ENCODE data around the gene DMTF1.
"Not testable (repeated sequence)": the region's sequence is repeated elsewhere in the genome, so short reads cannot be mapped to it uniquely, and the experiment has no call there.

The DMTF1 gene

GRCh38 chr7:87152112-87152896 lies at the start of gene DMTF1:
Gene DMTF1, plus strand, starts transcription at chr7:87152453. Its CDS starts 12,489 bp downstream, at chr7:87164942.
- DNase-seq (ENCODE audit: low read depth in 2 of 2) = peak; percentile 76 to 82

GRCh38 chr7:87105401-87105800 lies 46.9 kb upstream of the DMTF1 start:
- DNase-seq (ENCODE audit: low read depth in 2 of 2) = no peak

- DNase-seq (ENCODE audit: low read depth in 2 of 2) = no peak
Measured at GRCh38 chr7:87106974-87107612, 45.2 kb upstream of the DMTF1 start.

- DNase-seq (ENCODE audit: low read depth in 2 of 2) = no peak
Measured at GRCh38 chr7:87107949-87108776, 44.1 kb upstream of the DMTF1 start.

- DNase-seq (ENCODE audit: low read depth in 2 of 2) = no peak
Measured at GRCh38 chr7:87110778-87111177, 41.5 kb upstream of the DMTF1 start.

GRCh38 chr7:87111877-87112276 lies 40.4 kb upstream of the DMTF1 start:
- DNase-seq (ENCODE audit: low read depth in 2 of 2) = no peak

GRCh38 chr7:87113077-87113476 lies 39.2 kb upstream of the DMTF1 start:
- DNase-seq (ENCODE audit: low read depth in 2 of 2) = no peak

- DNase-seq (ENCODE audit: low read depth in 2 of 2) = not testable (repeated sequence)
Measured at GRCh38 chr7:87113904-87114303, 38.3 kb upstream of the DMTF1 start.

- not testable (repeated sequence) for DNase-seq (ENCODE audit: low read depth in 2 of 2)
Measured at GRCh38 chr7:87115772-87116171, 36.5 kb upstream of the DMTF1 start.

- DNase-seq (ENCODE audit: low read depth in 2 of 2) = no peak
Measured at GRCh38 chr7:87116315-87116714, 35.9 kb upstream of the DMTF1 start.

- no peak for DNase-seq (ENCODE audit: low read depth in 2 of 2)
Measured at GRCh38 chr7:87119581-87119980, 32.7 kb upstream of the DMTF1 start.

- DNase-seq (ENCODE audit: low read depth in 2 of 2) = no peak
Measured at GRCh38 chr7:87123105-87123504, 29.1 kb upstream of the DMTF1 start.

- DNase-seq (ENCODE audit: low read depth in 2 of 2) = no peak
Measured at GRCh38 chr7:87127019-87127418, 25.2 kb upstream of the DMTF1 start.

- DNase-seq (ENCODE audit: low read depth in 2 of 2) = no peak
Measured at GRCh38 chr7:87128861-87129267, 23.4 kb upstream of the DMTF1 start.

- DNase-seq (ENCODE audit: low read depth in 2 of 2) = no peak
Measured at GRCh38 chr7:87129332-87129731, 22.9 kb upstream of the DMTF1 start.

- DNase-seq (ENCODE audit: low read depth in 2 of 2) = no peak
Measured at GRCh38 chr7:87129848-87130247, 22.4 kb upstream of the DMTF1 start.

- DNase-seq (ENCODE audit: low read depth in 2 of 2) = no peak
Measured at GRCh38 chr7:87131771-87132170, 20.5 kb upstream of the DMTF1 start.

- no peak for DNase-seq (ENCODE audit: low read depth in 2 of 2)
Measured at GRCh38 chr7:87137271-87137670, 15.0 kb upstream of the DMTF1 start.

GRCh38 chr7:87139514-87139913 lies 12.7 kb upstream of the DMTF1 start:
- DNase-seq (ENCODE audit: low read depth in 2 of 2) = no peak

GRCh38 chr7:87140271-87140748 lies 11.9 kb upstream of the DMTF1 start:
- no peak for DNase-seq (ENCODE audit: low read depth in 2 of 2)

GRCh38 chr7:87144173-87144657 lies 8.0 kb upstream of the DMTF1 start:
- DNase-seq (ENCODE audit: low read depth in 2 of 2) = no peak

GRCh38 chr7:87146740-87147386 lies 5.4 kb upstream of the DMTF1 start:
- no peak for DNase-seq (ENCODE audit: low read depth in 2 of 2)

Measured in stimulated activated CD4-positive, alpha-beta T cell treated with anti-CD3 and anti-CD28 coated beads, Interleukin-15, amount 100 ng/mL, for 48 hours (primary cell).